Measurements from ENCODE around the gene AKT3.

AKT3 gene

GRCh38 chr1:243454328-243454997 is 395.6 kb downstream of the AKT3 start:
- DNase-seq, result no peak

- DNase-seq, result no peak
Observed at GRCh38 chr1:243452092-243452491, 398.0 kb downstream of the AKT3 start.

GRCh38 chr1:243449373-243449772 is 400.7 kb downstream of the AKT3 start:
- no peak for DNase-seq

- no peak for DNase-seq
Observed at GRCh38 chr1:243447844-243448243, 402.2 kb downstream of the AKT3 start.

- DNase-seq, result no peak
Observed at GRCh38 chr1:243447347-243447746, 402.7 kb downstream of the AKT3 start.

- DNase-seq, result no peak
Observed at GRCh38 chr1:243443557-243443956, 406.5 kb downstream of the AKT3 start.

GRCh38 chr1:243441601-243442000 is 408.4 kb downstream of the AKT3 start:
- no peak for DNase-seq

- DNase-seq, result no peak
Observed at GRCh38 chr1:243440406-243440805, 409.6 kb downstream of the AKT3 start.

GRCh38 chr1:243438815-243439214 is 411.2 kb downstream of the AKT3 start:
- no peak for DNase-seq
